Calu3 (cell line): ENCODE results near the gene ELMO3. TPM values are rescaled to one million over a fixed set of nuclear protein-coding genes. Genes with fewer than 3 reads are reported as not detected.
A peak's percentile ranks its signal among the peaks of the same experiment; 100 is the strongest.

Source experiments
- BruUV-seq: library from RNA; stranded (reverse); fragments of 400-500 nt; replicated peaks from 2 replicates; lab custom pipeline; 2021; lab: Mats Ljungman, UMichigan
- CTCF ChIA-PET: fragments of 300-600 bp; sonication (Branson Sonifier 250); formaldehyde crosslinking; loops from one replicate; lab custom pipeline; 2022; ENCODE audit warnings: antibody characterized with exemption; lab: Charles Lee
- DNase-seq: peaks from one replicate; pipeline ENCODE4 v3.0.0; 2022
- H3K27ac Mint-ChIP-seq: one replicate; pipeline ENCODE4 v1.8.0; 2022; ENCODE audit warnings: mixed read lengths; ENCODE audit not compliant: unreplicated experiment
- H3K27me3 Mint-ChIP-seq: one replicate; pipeline ENCODE4 v1.8.0; 2022; ENCODE audit warnings: mixed read lengths; ENCODE audit not compliant: unreplicated experiment
- H3K36me3 Mint-ChIP-seq: one replicate; pipeline ENCODE4 v1.8.0; 2022; ENCODE audit warnings: mild to moderate bottlenecking, moderate library complexity, mixed read lengths; ENCODE audit not compliant: insufficient read depth, unreplicated experiment
- H3K4me1 Mint-ChIP-seq: one replicate; pipeline ENCODE4 v1.8.0; 2022; ENCODE audit warnings: mild to moderate bottlenecking, low read depth, mixed read lengths; ENCODE audit not compliant: unreplicated experiment
- H3K4me3 Mint-ChIP-seq: one replicate; pipeline ENCODE4 v1.8.0; 2022; ENCODE audit warnings: mild to moderate bottlenecking, low read depth, moderate library complexity, mixed read lengths; ENCODE audit not compliant: unreplicated experiment
- H3K9me3 Mint-ChIP-seq: one replicate; pipeline ENCODE4 v1.8.0; 2022; ENCODE audit warnings: low read depth, mixed read lengths; ENCODE audit not compliant: unreplicated experiment
- CTCF ChIP-seq: fragments of 200-600 bp; IDR thresholded peaks from one replicate; pipeline ENCODE4 v1.8.0; 2022; ENCODE audit warnings: antibody characterized with exemption; ENCODE audit not compliant: unreplicated experiment
- intact Hi-C: fragments of 100-400 bp; cut with micrococcal nuclease; formaldehyde crosslinking; loops from one replicate; pipeline ENCODE4 v1.10.0; 2022; ENCODE audit not compliant: unreplicated experiment
- total RNA-seq: library from RNA; stranded (reverse); gene quantifications from 2 replicates; pipeline ENCODE4 v1.2.3, GENCODE V29; 2022

ELMO3 gene
- total RNA-seq, 1 experiment from 2014 or later = 31.9 TPM

GRCh38 chr16:67246081-67246755 lies 47.3 kb downstream of the ELMO3 start:
- Mint-ChIP-seq H3K27ac (peak overlapping the region; percentile 85), H3K36me3 (peaks cover 47% of the 10 kb centered on the region), H3K27me3 (peaks cover 38% of the 10 kb centered on the region), H3K4me3 (peak overlapping the region; percentile 94), H3K4me1 (peaks cover 62% of the 10 kb centered on the region), H3K9me3 (no peaks in the 10 kb centered on the region)
- intact Hi-C loops = loop anchor here (2.0 kb wide), 1 partner anchor 19 kb away; the partner anchor contains the start of gene TMEM208
- DNase-seq = peak; percentile 79
- TF ChIP-seq CTCF = no peak
- no TSS peak for BruUV-seq
- CTCF ChIA-PET = interaction anchor here (0.6 to 3.3 kb wide), 17 partner anchors 12 to 887 kb away, joined by 3 to 21 read pairs (median 5); partner anchors contain the start of genes E2F4, ELMO3, TMEM208 and TPPP3

- TF ChIP-seq CTCF = no peak
- intact Hi-C loops = loop anchor here (2.0 kb wide), 1 partner anchor 20 kb away; the partner anchor contains the start of gene TMEM208
- peak overlapping the region; percentile 94 for H3K4me3 Mint-ChIP-seq
- CTCF ChIA-PET = interaction anchor here (0.6 to 3.3 kb wide), 16 partner anchors 12 to 886 kb away, joined by 3 to 21 read pairs (median 6); partner anchors contain the start of genes E2F4, ELMO3 and TMEM208
- peaks cover 56% of the 10 kb centered on the region for H3K4me1 Mint-ChIP-seq
- peaks cover 47% of the 10 kb centered on the region for H3K36me3 Mint-ChIP-seq
- peak overlapping the region; percentile 85 for H3K27ac Mint-ChIP-seq
- TSS peak; percentile 60 for BruUV-seq
- DNase-seq = peak; percentile 96
- peaks cover 38% of the 10 kb centered on the region for H3K27me3 Mint-ChIP-seq
- H3K9me3 Mint-ChIP-seq = no peaks in the 10 kb centered on the region
These were observed 47.8 kb downstream of the ELMO3 start for GRCh38 chr16:67246756-67247191.

GRCh38 chr16:67247192-67248072 lies 48.5 kb downstream of the ELMO3 start, which contains the start of gene FHOD1:
Gene FHOD1 (minus strand): TSS chr16:67247481. CDS start chr16:67247410, 71 bp downstream.
- peak within 1 kb of the TSS; percentile 85 for H3K27ac Mint-ChIP-seq
- intact Hi-C loops = loop anchor here (2.0 kb wide), 1 partner anchor 21 kb away; the partner anchor contains the start of gene TMEM208
- CTCF ChIA-PET = interaction anchor here (0.6 to 3.3 kb wide), 21 partner anchors 11 to 885 kb away, joined by 3 to 21 read pairs (median 5); partner anchors contain the start of genes E2F4, ELMO3 and TMEM208
- DNase-seq = peak; percentile 99
- H3K4me3 Mint-ChIP-seq = peak within 1 kb of the TSS; percentile 94
- peaks cover 38% of the 10 kb centered on the region for H3K27me3 Mint-ChIP-seq
- peaks cover 47% of the 10 kb centered on the region for H3K36me3 Mint-ChIP-seq
- no peaks in the 10 kb centered on the region for H3K9me3 Mint-ChIP-seq
- TF ChIP-seq CTCF = no peak
- BruUV-seq = no TSS peak
- peaks cover 51% of the 10 kb centered on the region for H3K4me1 Mint-ChIP-seq

GRCh38 chr16:67248073-67248400 lies 49.1 kb downstream of the ELMO3 start:
- BruUV-seq = no TSS peak
- H3K27me3 Mint-ChIP-seq = peaks cover 38% of the 10 kb centered on the region

More at GRCh38 chr16:67248073-67248400, 49.1 kb downstream of the ELMO3 start:
- peak overlapping the region; percentile 85 for H3K27ac Mint-ChIP-seq
- H3K36me3 Mint-ChIP-seq = peaks cover 52% of the 10 kb centered on the region
- H3K9me3 Mint-ChIP-seq = no peaks in the 10 kb centered on the region
- TF ChIP-seq CTCF = no peak
- H3K4me1 Mint-ChIP-seq = peaks cover 46% of the 10 kb centered on the region
- intact Hi-C loops = no loop called here
- DNase-seq = no peak
- peak overlapping the region; percentile 94 for H3K4me3 Mint-ChIP-seq
- CTCF ChIA-PET = interaction anchor here (0.6 to 3.3 kb wide), 9 partner anchors 12 to 204 kb away, joined by 3 to 21 read pairs (median 4); partner anchors contain the start of gene ELMO3
